GM10266 (cell line): ENCODE results near the gene XK.

Experiments
- DNase-seq: peaks from one replicate; pipeline ENCODE4 v3.0.0; 2012; ENCODE audit errors: extremely low spot score
- TF ChIP-seq, protein P1 (sequence below): IDR thresholded peaks from 2 replicates; pipeline ENCODE4 v1.5.1; 2012; ENCODE audit warnings: mild to moderate bottlenecking, low read depth; ENCODE audit not compliant: control insufficient read depth, insufficient read depth; ENCODE audit errors: missing control alignments

Gene XK

DNA sequence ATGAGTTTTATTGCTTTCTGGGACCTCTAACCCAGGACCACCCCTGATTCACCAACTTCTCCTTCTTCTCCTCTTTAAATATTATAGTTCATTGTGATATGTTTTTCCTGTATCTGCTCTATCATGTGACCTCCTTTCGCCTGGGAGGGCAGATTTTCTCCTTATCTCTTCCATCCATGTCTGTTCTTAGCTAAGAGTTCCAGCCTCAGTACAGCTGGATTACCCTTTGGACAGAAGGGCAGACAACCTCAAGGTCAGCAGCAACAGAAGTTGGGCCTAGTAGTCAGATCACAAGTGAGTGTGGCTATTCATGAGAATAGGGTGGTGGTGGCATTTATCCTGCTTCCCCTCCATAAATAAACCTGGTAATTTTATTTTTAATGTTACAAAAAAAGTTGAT, 5.7 kb upstream of the XK start:
- TF ChIP-seq, protein P1, sequence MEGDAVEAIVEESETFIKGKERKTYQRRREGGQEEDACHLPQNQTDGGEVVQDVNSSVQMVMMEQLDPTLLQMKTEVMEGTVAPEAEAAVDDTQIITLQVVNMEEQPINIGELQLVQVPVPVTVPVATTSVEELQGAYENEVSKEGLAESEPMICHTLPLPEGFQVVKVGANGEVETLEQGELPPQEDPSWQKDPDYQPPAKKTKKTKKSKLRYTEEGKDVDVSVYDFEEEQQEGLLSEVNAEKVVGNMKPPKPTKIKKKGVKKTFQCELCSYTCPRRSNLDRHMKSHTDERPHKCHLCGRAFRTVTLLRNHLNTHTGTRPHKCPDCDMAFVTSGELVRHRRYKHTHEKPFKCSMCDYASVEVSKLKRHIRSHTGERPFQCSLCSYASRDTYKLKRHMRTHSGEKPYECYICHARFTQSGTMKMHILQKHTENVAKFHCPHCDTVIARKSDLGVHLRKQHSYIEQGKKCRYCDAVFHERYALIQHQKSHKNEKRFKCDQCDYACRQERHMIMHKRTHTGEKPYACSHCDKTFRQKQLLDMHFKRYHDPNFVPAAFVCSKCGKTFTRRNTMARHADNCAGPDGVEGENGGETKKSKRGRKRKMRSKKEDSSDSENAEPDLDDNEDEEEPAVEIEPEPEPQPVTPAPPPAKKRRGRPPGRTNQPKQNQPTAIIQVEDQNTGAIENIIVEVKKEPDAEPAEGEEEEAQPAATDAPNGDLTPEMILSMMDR: no peak
- DNase-seq: no peak

DNA sequence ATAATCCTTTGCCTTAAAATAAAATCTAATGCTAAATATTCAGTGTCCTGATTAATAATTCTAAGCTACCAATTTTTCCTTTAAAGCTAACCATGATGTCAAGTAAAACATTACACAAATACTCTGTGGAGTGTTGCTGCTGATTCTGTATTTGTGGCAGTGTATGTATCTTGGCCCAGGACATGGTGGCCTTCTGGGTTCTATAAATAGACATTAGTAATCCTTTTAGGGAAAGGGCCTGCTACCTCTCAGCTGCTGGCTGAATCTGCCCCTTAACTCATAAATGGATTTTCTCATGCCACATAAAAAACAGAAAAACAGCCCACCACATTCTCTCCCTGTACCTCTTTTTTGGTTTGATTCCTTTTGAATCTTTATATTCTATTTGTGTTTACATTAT, 1.2 kb upstream of the XK start:
- DNase-seq: no peak
- TF ChIP-seq, protein P1: no peak

DNA sequence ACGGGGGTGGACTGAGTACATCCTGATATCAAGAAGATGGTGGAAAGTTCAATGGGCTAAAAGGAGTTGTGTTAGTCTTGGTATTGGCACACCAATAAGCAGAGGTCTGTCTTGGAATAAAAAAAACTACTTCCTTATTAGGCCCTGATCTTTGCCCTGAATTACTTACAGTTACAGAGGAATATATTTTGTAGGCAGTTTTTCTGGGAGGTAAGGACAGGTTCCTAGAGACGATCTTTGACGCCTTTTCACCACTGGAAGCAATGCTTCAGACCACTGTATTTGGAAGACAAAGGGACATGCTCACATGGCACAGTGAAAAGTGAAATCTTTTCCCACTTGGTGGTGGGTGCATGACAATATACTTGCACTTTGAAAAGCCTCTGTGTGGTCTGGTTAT, 618 bp upstream of the XK start:
- no peak for DNase-seq
- TF ChIP-seq, protein P1: no peak

DNA sequence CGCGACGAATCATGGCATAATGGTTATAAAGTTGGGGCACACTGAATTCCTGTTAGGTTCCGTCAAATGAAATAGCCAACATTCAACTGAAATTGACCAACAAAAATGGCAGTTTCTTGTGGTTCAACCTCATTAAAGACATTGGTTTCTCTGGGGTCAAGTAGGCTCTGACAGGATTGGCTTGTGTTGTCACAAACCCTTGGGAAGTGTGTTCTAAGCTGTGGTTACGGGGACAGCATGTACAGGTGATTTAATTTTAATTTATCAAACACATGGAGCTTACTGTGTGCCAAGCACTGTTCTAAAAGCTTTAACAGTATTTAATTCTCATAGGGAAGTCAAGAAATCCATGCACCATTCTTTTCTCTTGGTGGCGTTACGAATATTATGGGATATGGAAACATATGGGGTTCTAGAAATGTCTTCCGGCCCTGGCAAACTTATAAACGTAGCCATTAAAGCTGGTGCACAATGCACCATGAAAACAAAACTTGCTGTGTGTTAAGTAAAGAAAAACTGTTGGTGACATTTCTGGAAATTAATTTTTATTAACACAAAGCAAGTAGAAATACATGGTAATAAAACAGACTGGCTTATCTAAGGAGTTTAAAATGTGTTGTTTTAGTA, 891 bp downstream of the XK start:
- TF ChIP-seq, protein P1: no peak
- no peak for DNase-seq

DNA sequence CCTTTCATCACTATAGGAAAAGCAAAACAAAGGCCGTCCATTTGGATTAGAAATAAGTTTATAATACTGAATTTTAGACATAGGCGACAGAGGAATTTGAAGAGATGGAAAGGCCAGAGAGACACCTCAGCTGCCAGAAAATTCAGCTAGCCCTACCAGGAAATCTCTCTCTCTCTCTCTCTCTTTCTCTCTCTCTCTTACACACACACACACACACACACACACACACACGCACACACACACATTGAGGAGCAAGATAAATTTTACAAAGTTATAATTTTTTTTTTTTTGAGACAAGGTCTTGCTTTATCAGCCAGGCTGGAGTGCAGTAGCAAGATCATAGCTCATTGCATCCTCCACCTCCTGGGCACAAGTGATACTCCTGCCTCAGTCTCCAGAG, 1.4 kb downstream of the XK start:
- DNase-seq: no peak
- TF ChIP-seq, protein P1: no peak

DNA sequence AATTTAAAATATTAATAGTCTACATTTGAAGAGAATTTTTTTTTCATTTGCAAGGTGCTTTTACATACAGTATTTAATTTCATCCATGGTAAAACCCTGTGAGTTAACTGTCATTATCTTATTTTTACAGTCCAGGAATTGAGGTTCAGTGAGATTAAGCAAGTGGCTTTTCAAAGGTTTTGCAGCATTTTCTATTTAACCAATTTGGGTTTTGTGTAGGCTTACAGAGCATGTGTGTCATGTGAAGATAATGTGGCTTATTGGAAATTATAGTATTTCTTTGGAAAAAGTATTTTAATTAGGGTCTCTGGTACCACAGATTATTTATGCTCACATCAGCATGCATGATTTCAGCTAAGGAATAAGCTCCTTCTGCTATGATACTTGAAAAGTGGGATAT, 4.5 kb downstream of the XK start:
- DNase-seq: no peak
- TF ChIP-seq, protein P1: no peak

DNA sequence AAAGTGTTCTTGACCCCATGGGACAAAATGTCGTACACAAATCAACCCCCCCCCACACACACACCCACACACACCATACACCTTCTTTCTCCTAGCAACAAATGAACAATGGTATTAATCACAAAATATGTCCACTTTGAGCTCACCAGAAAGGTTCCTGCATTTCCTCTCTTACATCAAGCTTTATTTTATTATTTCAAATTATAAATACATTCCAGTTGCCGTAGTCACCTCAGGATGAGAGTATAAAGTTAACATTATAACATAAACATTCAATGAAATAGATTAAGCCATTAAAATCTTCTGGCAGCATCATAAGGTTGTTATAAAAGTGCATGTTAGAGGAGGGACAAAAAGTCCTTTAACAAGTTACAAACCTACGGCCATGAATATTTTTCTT, 7.3 kb downstream of the XK start:
- TF ChIP-seq, protein P1: no peak
- DNase-seq: no peak
